HG03571 (cell line): ENCODE results near the gene AGO3.

Source experiments
- ATAC-seq: cut with Tn5 transposase; IDR thresholded peaks from one replicate; pipeline ENCODE4 v1.9.1; 2021; ENCODE audit not compliant: unreplicated experiment

Gene AGO3

GRCh38 chr1:36119456-36119855 lies 188.6 kb downstream of the AGO3 start:
- ATAC-seq: no peak
